ENCODE data around the gene URB2.

URB2 gene

GRCh38 chr1:229694053-229694693, 68.1 kb downstream of the URB2 start:
- no peak overlapping the region for H3K4me2 ChIP-seq (ENCODE audit: low read depth, low read length)
- no peaks in the 10 kb centered on the region for H3K79me2 ChIP-seq (ENCODE audit: low read length)
- no peaks in the 10 kb centered on the region for H3K36me3 ChIP-seq (replicated peaks; ENCODE audit: insufficient read depth, low read length)
- H3K9me3 ChIP-seq (replicated peaks; ENCODE audit: insufficient read depth, low read length) = no peaks in the 10 kb centered on the region
- no peaks in the 10 kb centered on the region for H3K4me1 ChIP-seq (ENCODE audit: low read length)
- H3K27ac ChIP-seq (ENCODE audit: low read length) = no peak overlapping the region
- no peak for TF ChIP-seq EZH2 (optimal IDR thresholded peaks at IDR 0.05; ENCODE audit: low read depth, low read length)
- TF ChIP-seq, protein P1, sequence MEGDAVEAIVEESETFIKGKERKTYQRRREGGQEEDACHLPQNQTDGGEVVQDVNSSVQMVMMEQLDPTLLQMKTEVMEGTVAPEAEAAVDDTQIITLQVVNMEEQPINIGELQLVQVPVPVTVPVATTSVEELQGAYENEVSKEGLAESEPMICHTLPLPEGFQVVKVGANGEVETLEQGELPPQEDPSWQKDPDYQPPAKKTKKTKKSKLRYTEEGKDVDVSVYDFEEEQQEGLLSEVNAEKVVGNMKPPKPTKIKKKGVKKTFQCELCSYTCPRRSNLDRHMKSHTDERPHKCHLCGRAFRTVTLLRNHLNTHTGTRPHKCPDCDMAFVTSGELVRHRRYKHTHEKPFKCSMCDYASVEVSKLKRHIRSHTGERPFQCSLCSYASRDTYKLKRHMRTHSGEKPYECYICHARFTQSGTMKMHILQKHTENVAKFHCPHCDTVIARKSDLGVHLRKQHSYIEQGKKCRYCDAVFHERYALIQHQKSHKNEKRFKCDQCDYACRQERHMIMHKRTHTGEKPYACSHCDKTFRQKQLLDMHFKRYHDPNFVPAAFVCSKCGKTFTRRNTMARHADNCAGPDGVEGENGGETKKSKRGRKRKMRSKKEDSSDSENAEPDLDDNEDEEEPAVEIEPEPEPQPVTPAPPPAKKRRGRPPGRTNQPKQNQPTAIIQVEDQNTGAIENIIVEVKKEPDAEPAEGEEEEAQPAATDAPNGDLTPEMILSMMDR (IDR thresholded peaks at IDR 0.05; ENCODE audit: low read length) = no peak
- TF ChIP-seq EZH2phosphoT487 (IDR thresholded peaks at IDR 0.05; ENCODE audit: low read length) = no peak
- no peak overlapping the region for H3K9ac ChIP-seq (ENCODE audit: low read length)
- H4K20me1 ChIP-seq (ENCODE audit: insufficient read depth, low read length) = no peaks in the 10 kb centered on the region
- H2AFZ ChIP-seq (ENCODE audit: low read length) = no peak overlapping the region
- no peaks in the 10 kb centered on the region for H3F3A ChIP-seq (ENCODE audit: insufficient read depth, low read length)
- H3K4me3 ChIP-seq (ENCODE audit: low read length) = no peak overlapping the region
- no peak for DNase-seq
- H3K27me3 ChIP-seq (replicated peaks; ENCODE audit: insufficient read depth, low read length) = no peaks in the 10 kb centered on the region
- no peaks in the 10 kb centered on the region for H3K9me2 ChIP-seq (replicated peaks; ENCODE audit: insufficient read depth, low read length)

GRCh38 chr1:229696385-229696784, 70.3 kb downstream of the URB2 start:
- no peaks in the 10 kb centered on the region for H3K4me1 ChIP-seq (ENCODE audit: low read length)
- no peaks in the 10 kb centered on the region for H3F3A ChIP-seq (ENCODE audit: insufficient read depth, low read length)
- H4K20me1 ChIP-seq (ENCODE audit: insufficient read depth, low read length) = no peaks in the 10 kb centered on the region
- H3K9me3 ChIP-seq (replicated peaks; ENCODE audit: insufficient read depth, low read length) = no peaks in the 10 kb centered on the region
- H3K27me3 ChIP-seq (replicated peaks; ENCODE audit: insufficient read depth, low read length) = no peaks in the 10 kb centered on the region
- H3K36me3 ChIP-seq (replicated peaks; ENCODE audit: insufficient read depth, low read length) = no peaks in the 10 kb centered on the region
- TF ChIP-seq, protein P1 (IDR thresholded peaks at IDR 0.05; ENCODE audit: low read length) = no peak
- TF ChIP-seq EZH2 (optimal IDR thresholded peaks at IDR 0.05; ENCODE audit: low read depth, low read length) = no peak
- H3K9me2 ChIP-seq (replicated peaks; ENCODE audit: insufficient read depth, low read length) = no peaks in the 10 kb centered on the region
- no peak for DNase-seq
- H2AFZ ChIP-seq (ENCODE audit: low read length) = no peak overlapping the region
- H3K79me2 ChIP-seq (ENCODE audit: low read length) = no peaks in the 10 kb centered on the region
- no peak overlapping the region for H3K4me3 ChIP-seq (ENCODE audit: low read length)
- no peak overlapping the region for H3K9ac ChIP-seq (ENCODE audit: low read length)
- no peak overlapping the region for H3K27ac ChIP-seq (ENCODE audit: low read length)
- H3K4me2 ChIP-seq (ENCODE audit: low read depth, low read length) = no peak overlapping the region

- Histone ChIP-seq H3K9me3 (replicated peaks; ENCODE audit: insufficient read depth, low read length) (no peaks in the 10 kb centered on the region), H3F3A (ENCODE audit: insufficient read depth, low read length) (no peaks in the 10 kb centered on the region), H2AFZ (ENCODE audit: low read length) (no peak overlapping the region), H3K9ac (ENCODE audit: low read length) (no peak overlapping the region), H3K36me3 (replicated peaks; ENCODE audit: insufficient read depth, low read length) (no peaks in the 10 kb centered on the region), H3K27ac (ENCODE audit: low read length) (no peak overlapping the region), H4K20me1 (ENCODE audit: insufficient read depth, low read length) (no peaks in the 10 kb centered on the region), H3K9me2 (replicated peaks; ENCODE audit: insufficient read depth, low read length) (no peaks in the 10 kb centered on the region), H3K4me2 (ENCODE audit: low read depth, low read length) (no peak overlapping the region), H3K4me1 (ENCODE audit: low read length) (no peaks in the 10 kb centered on the region), H3K27me3 (replicated peaks; ENCODE audit: insufficient read depth, low read length) (no peaks in the 10 kb centered on the region), H3K79me2 (ENCODE audit: low read length) (no peaks in the 10 kb centered on the region), H3K4me3 (ENCODE audit: low read length) (no peak overlapping the region)
- DNase-seq = no peak
- no peak for TF ChIP-seq EZH2phosphoT487 (IDR thresholded peaks at IDR 0.05; ENCODE audit: low read length)
- TF ChIP-seq, protein P1 (IDR thresholded peaks at IDR 0.05; ENCODE audit: low read length) = no peak
- TF ChIP-seq EZH2 (optimal IDR thresholded peaks at IDR 0.05; ENCODE audit: low read depth, low read length) = no peak
These were observed 73.7 kb downstream of the URB2 start for GRCh38 chr1:229699613-229700267.

Data from MM.1S (cell line).